Putamen (tissue), 1 donor: ENCODE measurements around the gene NPC1.

ENCODE experiments used
- DNase-seq: peaks from one replicate; pipeline ENCODE4 v3.0.0-alpha.2; 2016; ENCODE audit warnings: low spot score

The NPC1 gene

DNA sequence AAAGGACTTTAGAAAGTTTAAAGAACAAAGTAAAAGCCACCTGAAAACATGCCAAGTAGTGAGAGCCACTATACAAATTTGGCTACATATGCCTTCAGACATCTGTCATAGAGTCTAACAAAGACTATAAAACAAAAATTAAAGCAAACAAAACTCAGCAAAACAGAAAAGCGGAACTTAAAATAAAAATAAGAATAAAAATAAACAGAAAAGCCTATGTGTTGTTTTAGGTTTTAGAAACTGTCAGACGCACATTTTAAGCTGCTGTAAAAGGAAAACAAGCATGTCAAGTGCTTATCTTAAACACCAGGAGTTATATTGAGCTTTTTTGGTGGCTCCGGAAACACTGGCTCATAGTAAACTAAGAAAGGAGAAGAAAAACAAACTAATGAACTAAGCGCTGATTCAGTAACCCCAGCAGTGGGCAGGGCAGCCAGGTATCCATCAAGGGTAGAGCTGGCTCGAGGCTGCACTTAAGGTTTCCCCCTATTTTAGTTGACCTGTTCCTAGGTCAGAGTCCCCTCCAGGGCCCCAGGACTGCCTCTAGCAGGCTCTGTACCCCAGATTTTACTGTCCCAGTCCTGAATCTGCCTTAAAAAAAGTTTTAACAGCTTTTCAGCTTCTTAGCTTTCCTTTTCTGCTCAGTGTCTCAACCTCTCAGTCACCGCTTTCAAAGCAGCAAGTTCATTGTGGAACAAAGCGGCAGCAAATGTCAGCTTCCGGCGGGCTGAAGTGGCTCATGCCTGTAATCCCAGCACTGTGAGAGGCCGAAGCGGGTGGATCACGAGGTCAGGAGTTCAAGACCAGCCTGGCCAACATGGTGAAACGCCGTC lies 98.4 kb downstream of the NPC1 start:
- DNase-seq = no peak

- no peak for DNase-seq
Observed at GRCh38 chr18:23485386-23485785, 100.9 kb downstream of the NPC1 start.

GRCh38 chr18:23484561-23485182 lies 101.6 kb downstream of the NPC1 start:
- no peak for DNase-seq
